Smooth muscle cell (in vitro differentiated cells): ENCODE results near the gene ADSL. TPM values are rescaled to one million over a fixed set of nuclear protein-coding genes. Genes with fewer than 3 reads are reported as not detected.
A peak's percentile ranks its signal among the peaks of the same experiment; 100 is the strongest.

Source experiments
- DNase-seq: peaks from one replicate; lab custom pipeline; 2025; ENCODE audit not compliant: unreplicated experiment; lab: John Stamatoyannopoulos, UW
- H2AFZ ChIP-seq: fragments of 200-600 bp; sonication (generic); 2 replicates; pipeline ENCODE4 v1.6.0; 2016; ENCODE audit warnings: antibody characterized with exemption, low read depth, mild to moderate bottlenecking
- H3F3A ChIP-seq: fragments of 200-600 bp; sonication (generic); 2 replicates; pipeline ENCODE4 v1.6.0; 2017; ENCODE audit warnings: antibody characterized with exemption, low read depth
- H3K27ac ChIP-seq: fragments of 200-600 bp; sonication (generic); 2 replicates; pipeline ENCODE4 v1.5.1; 2016; ENCODE audit warnings: low read depth, mild to moderate bottlenecking
- H3K27me3 ChIP-seq: fragments of 200-600 bp; sonication (generic); 2 replicates; pipeline ENCODE4 v1.6.1; 2016; ENCODE audit warnings: low read depth, mild to moderate bottlenecking
- H3K36me3 ChIP-seq: fragments of 200-600 bp; sonication (generic); 2 replicates; pipeline ENCODE4 v1.5.1; 2016; ENCODE audit warnings: low read depth
- H3K4me1 ChIP-seq: fragments of 200-600 bp; sonication (generic); 2 replicates; pipeline ENCODE4 v1.5.1; 2016; ENCODE audit warnings: low read depth
- H3K4me2 ChIP-seq: fragments of 200-600 bp; sonication (generic); 2 replicates; pipeline ENCODE4 v1.6.0; 2016; ENCODE audit warnings: mild to moderate bottlenecking
- H3K4me3 ChIP-seq: fragments of 200-600 bp; sonication (generic); 2 replicates; pipeline ENCODE4 v1.5.1; 2016; ENCODE audit warnings: mild to moderate bottlenecking
- H3K79me2 ChIP-seq: fragments of 200-600 bp; sonication (generic); 2 replicates; pipeline ENCODE4 v1.6.0; 2016; ENCODE audit warnings: low read depth, mild to moderate bottlenecking
- H3K9ac ChIP-seq: fragments of 200-600 bp; sonication (generic); 2 replicates; pipeline ENCODE4 v1.6.0; 2016; ENCODE audit warnings: low read depth
- H3K9me3 ChIP-seq: fragments of 200-600 bp; sonication (generic); replicated peaks from 2 replicates; pipeline ENCODE4 v1.5.1; 2016; ENCODE audit warnings: low read depth
- H4K20me1 ChIP-seq: fragments of 200-600 bp; sonication (generic); 2 replicates; pipeline ENCODE4 v1.6.0; 2016; ENCODE audit warnings: low read depth
- CTCF ChIP-seq: fragments of 200-600 bp; sonication (generic); IDR thresholded peaks from 2 replicates; pipeline ENCODE4 v1.5.1; 2017; ENCODE audit warnings: borderline replicate concordance, mild to moderate bottlenecking, antibody characterized with exemption; ENCODE audit not compliant: insufficient read depth, poor library complexity, severe bottlenecking
- WGBS: methylation state at CpG from one replicate; pipeline ENCODE4 v1.1.7; 2016; ENCODE audit warnings: low lambda C conversion rate; 5-methylcytosine and 5-hydroxymethylcytosine counted together
- polyA plus RNA-seq: library from polyadenylated mRNA; unstranded; fragments of >200 nt; fragmentation: Nextera tagmentation; extraction: Ambion mirVana; gene quantifications from 2 replicates; pipeline ENCODE4 v1.2.1, GENCODE V29; 2016
- total RNA-seq: library from RNA; depleted of rRNA; stranded (reverse); fragments of >200 nt; gene quantifications from 2 replicates; pipeline ENCODE4 v1.2.3, GENCODE V29; 2014

The ADSL gene
- total and polyA plus RNA-seq, 2 experiments from 2014 or later: 45.9 to 65.1 TPM

- H3F3A ChIP-seq: peaks cover 13% of the 10 kb centered on the region
- no peak overlapping the region for H2AFZ ChIP-seq
- H3K4me1 ChIP-seq: no peaks in the 10 kb centered on the region
- H3K27me3 ChIP-seq: no peaks in the 10 kb centered on the region
- 91% methylated on average over 2 of the region's 2 CpGs for WGBS
- TF ChIP-seq CTCF: no peak
- H3K4me3 ChIP-seq: no peak overlapping the region
- DNase-seq: no peak
- no peaks in the 10 kb centered on the region for H3K9me3 ChIP-seq
- peaks cover 2% of the 10 kb centered on the region for H3K36me3 ChIP-seq
- no peak overlapping the region for H3K4me2 ChIP-seq
- no peaks in the 10 kb centered on the region for H3K79me2 ChIP-seq
- H4K20me1 ChIP-seq: peaks cover 73% of the 10 kb centered on the region
- no peak overlapping the region for H3K9ac ChIP-seq
- no peak overlapping the region for H3K27ac ChIP-seq
Measured at GRCh38 chr22:40412441-40412840, 66.1 kb downstream of the ADSL start.

- Histone ChIP-seq H3K9me3 (no peaks in the 10 kb centered on the region), H3K36me3 (peaks cover 2% of the 10 kb centered on the region), H3K27ac (peak overlapping the region; percentile 6), H2AFZ (no peak overlapping the region), H3K4me3 (no peak overlapping the region), H3K27me3 (no peaks in the 10 kb centered on the region), H3K9ac (no peak overlapping the region), H3K79me2 (no peaks in the 10 kb centered on the region), H4K20me1 (peaks cover 76% of the 10 kb centered on the region), H3F3A (peaks cover 13% of the 10 kb centered on the region), H3K4me2 (no peak overlapping the region), H3K4me1 (no peaks in the 10 kb centered on the region)
- TF ChIP-seq CTCF: no peak
- WGBS: 96% methylated on average over 13 of the region's 13 CpGs
- no peak for DNase-seq
Measured at GRCh38 chr22:40413873-40414272, 67.6 kb downstream of the ADSL start.

GRCh38 chr22:40414311-40414710, 68.0 kb downstream of the ADSL start:
- no peak for DNase-seq
- H3K9ac ChIP-seq: no peak overlapping the region
- H3K27me3 ChIP-seq: no peaks in the 10 kb centered on the region
- H3K9me3 ChIP-seq: no peaks in the 10 kb centered on the region
- H3K79me2 ChIP-seq: no peaks in the 10 kb centered on the region
- TF ChIP-seq CTCF: no peak
- H3K4me3 ChIP-seq: no peak overlapping the region
- H3K36me3 ChIP-seq: peaks cover 2% of the 10 kb centered on the region
- no peak overlapping the region for H2AFZ ChIP-seq
- WGBS: 88% methylated on average over 3 of the region's 3 CpGs
- H3K4me2 ChIP-seq: no peak overlapping the region
- peaks cover 13% of the 10 kb centered on the region for H3F3A ChIP-seq
- H3K4me1 ChIP-seq: no peaks in the 10 kb centered on the region
- peak overlapping the region; percentile 6 for H3K27ac ChIP-seq
- H4K20me1 ChIP-seq: peaks cover 80% of the 10 kb centered on the region

GRCh38 chr22:40414838-40415505, 68.7 kb downstream of the ADSL start:
- no peak for TF ChIP-seq CTCF
- H2AFZ ChIP-seq: no peak overlapping the region
- H3K27me3 ChIP-seq: no peaks in the 10 kb centered on the region
- peaks cover 79% of the 10 kb centered on the region for H4K20me1 ChIP-seq
- H3K79me2 ChIP-seq: no peaks in the 10 kb centered on the region
- H3K27ac ChIP-seq: peak overlapping the region; percentile 6
- no peak overlapping the region for H3K4me3 ChIP-seq
- over 99% methylated on average over 10 of the region's 10 CpGs for WGBS
- no peak overlapping the region for H3K9ac ChIP-seq
- no peaks in the 10 kb centered on the region for H3K9me3 ChIP-seq
- DNase-seq: no peak
- peaks cover 2% of the 10 kb centered on the region for H3K36me3 ChIP-seq
- H3K4me1 ChIP-seq: no peaks in the 10 kb centered on the region
- H3F3A ChIP-seq: peaks cover 13% of the 10 kb centered on the region
- no peak overlapping the region for H3K4me2 ChIP-seq
